Small intestine (tissue), 7 donors: Measurements from ENCODE around the gene ASB2. TPM values are rescaled to one million over a fixed set of nuclear protein-coding genes. Genes with fewer than 3 reads are reported as not detected.
A peak's percentile ranks its signal among the peaks of the same experiment; 100 is the strongest.

Experiments
- DNase-seq, 2 donors: peaks; one replicate each; pipeline versions ENCODE4 v3.0.0 to v3.0.0-alpha.2; 2013
- FAIRE-seq: peaks from 2 replicates; lab custom pipeline; 2012; peaks lifted over from hg19 to GRCh38; lab: Jason Lieb, UNC
- H3K27ac ChIP-seq, 3 donors: one replicate each; pipeline ENCODE4 v1.5.1; 2013; ENCODE audit warnings: low read length in 2 of 3, mild to moderate bottlenecking in 2 of 3, control low read depth in 1 of 3, inconsistent platforms in 1 of 3, low read depth in 1 of 3, moderate library complexity in 1 of 3
- H3K27me3 ChIP-seq, 3 donors: one replicate each; pipeline ENCODE4 v1.6.1; 2013; ENCODE audit warnings: low read length in 3 of 3, inconsistent platforms in 1 of 3; ENCODE audit not compliant: control insufficient read depth in 3 of 3, insufficient read depth in 3 of 3
- H3K36me3 ChIP-seq, 3 donors: one replicate each; pipeline ENCODE4 v1.6.1; 2013; ENCODE audit warnings: low read length in 3 of 3, inconsistent platforms in 1 of 3, low read depth in 1 of 3, mild to moderate bottlenecking in 1 of 3, moderate library complexity in 1 of 3; ENCODE audit not compliant: control insufficient read depth in 3 of 3, insufficient read depth in 2 of 3
- H3K4me1 ChIP-seq, 3 donors: one replicate each; pipeline ENCODE4 v1.6.1; 2013; ENCODE audit warnings: low read length in 2 of 3, inconsistent platforms in 1 of 3, low read depth in 1 of 3, mild to moderate bottlenecking in 1 of 3, moderate library complexity in 1 of 3; ENCODE audit not compliant: control insufficient read depth in 3 of 3, insufficient read depth in 2 of 3
- H3K4me3 ChIP-seq, 3 donors: one replicate each; pipeline ENCODE4 v1.5.1; 2013; ENCODE audit warnings: low read length in 3 of 3, control low read depth in 1 of 3, inconsistent platforms in 1 of 3, low read depth in 1 of 3, mild to moderate bottlenecking in 1 of 3, moderate library complexity in 1 of 3
- H3K9me3 ChIP-seq, 2 donors: one replicate each; pipeline ENCODE4 v1.6.1; 2013; ENCODE audit warnings: low read depth in 1 of 2, low read length in 1 of 2; ENCODE audit not compliant: control insufficient read depth in 2 of 2, insufficient read depth in 1 of 2
- WGBS, 3 donors: extraction: QIAGEN DNeasy Blood & Tissue Kit; methylation state at CpG; one replicate each; pipeline ENCODE4 v1.1.7; 2013; 5-methylcytosine and 5-hydroxymethylcytosine counted together
- polyA plus RNA-seq, 4 donors: library from polyadenylated mRNA; stranded (reverse) in 3 of 4; unstranded in 1 of 4; fragments of 200-250 nt in 3 of 4; fragments of 120-200 nt in 1 of 4; gene quantifications; one replicate each; pipeline versions ENCODE4 v1.2.1 to v1.2.3, GENCODE V29; 2013
- donor health status: healthy with polysubstance abuse.
- donor health status: control.
- donor health status: control.
- donor health status: Bipolar disorder and iron deficiency.
- donor health status: healthy.

Gene ASB2
- polyA plus RNA-seq, 4 donors = 1.3 to 5.6 (median 4.2) TPM

GRCh38 chr14:93959239-93960107, 16.9 kb downstream of the ASB2 start:
- Histone ChIP-seq H3K9me3 (no peaks in the 10 kb centered on the region), H3K36me3 (no peaks in the 10 kb centered on the region), H3K4me1 (peaks cover 0 to 60% (median 6%) of the 10 kb centered on the region in 3 donors), H3K27me3 (no peaks in the 10 kb centered on the region), H3K27ac (peak overlapping the region; percentile 63 to 89 (median 80)), H3K4me3 (no peak overlapping the region)
- DNase-seq = peak; percentile 56 to 97
- 29 to 45% (median 39%) methylated on average over 20 to 23 of the region's 23 CpGs for WGBS, 3 donors
- FAIRE-seq = no peak

- 78 to 88% (median 80%) methylated on average over 7 of the region's 7 CpGs for WGBS, 3 donors
- no peak for FAIRE-seq
- peak overlapping the region; percentile 56 to 89 (median 80) for H3K27ac ChIP-seq
- no peak for DNase-seq
- peaks cover 0 to 68% (median 3%) of the 10 kb centered on the region in 3 donors for H3K4me1 ChIP-seq
- no peak overlapping the region for H3K4me3 ChIP-seq
- H3K36me3 ChIP-seq = peaks cover 0 to 3% (median 0%) of the 10 kb centered on the region in 3 donors
- H3K9me3 ChIP-seq = no peaks in the 10 kb centered on the region
- H3K27me3 ChIP-seq = no peaks in the 10 kb centered on the region
Measured at GRCh38 chr14:93958567-93959238, 17.7 kb downstream of the ASB2 start.

DNA sequence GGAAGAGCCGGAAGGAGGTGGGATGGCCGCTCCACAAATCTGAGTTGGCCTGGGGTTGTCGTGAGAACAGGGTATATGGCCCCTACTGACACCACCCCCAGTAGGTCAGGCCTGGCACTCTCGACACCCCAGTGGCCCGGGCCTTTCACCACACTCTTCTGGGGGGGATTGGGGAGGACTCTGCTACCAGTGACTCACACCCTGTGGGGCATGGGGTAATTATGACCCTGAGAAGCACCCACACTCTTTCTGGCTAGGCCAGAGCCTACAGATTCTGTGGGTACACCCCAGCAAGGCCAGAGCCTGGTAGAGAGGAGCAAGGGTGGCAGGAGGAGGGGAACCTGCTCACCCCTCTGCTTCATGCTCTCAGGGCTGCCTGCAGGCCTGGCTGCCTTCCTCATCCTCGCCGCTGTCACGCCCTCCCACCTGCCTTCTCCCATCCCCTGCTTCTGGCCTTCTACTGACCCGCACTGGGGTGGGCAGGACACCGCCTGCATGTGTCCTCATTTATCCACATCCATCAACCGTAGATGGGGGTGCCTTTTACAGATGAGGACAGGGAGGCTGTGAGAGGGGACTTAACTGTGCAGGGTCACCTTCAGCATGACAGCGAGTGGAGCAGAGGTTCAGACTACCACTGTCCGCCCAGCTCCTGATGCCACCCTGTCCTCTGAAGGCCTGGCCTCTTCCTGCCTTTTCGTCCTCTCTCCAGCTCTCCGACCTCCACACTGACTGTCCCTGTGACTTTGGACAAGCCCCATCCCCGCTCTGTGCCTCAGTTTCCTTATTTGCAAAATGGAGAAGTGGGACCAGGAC, 18.4 kb downstream of the ASB2 start:
- Histone ChIP-seq H3K9me3 (no peaks in the 10 kb centered on the region), H3K27ac (peak overlapping the region in 2 of 3 donors; percentile 66 to 89), H3K4me3 (no peak overlapping the region), H3K4me1 (peaks cover 0 to 70% (median 3%) of the 10 kb centered on the region in 3 donors), H3K36me3 (peaks cover 0 to 8% (median 0%) of the 10 kb centered on the region in 3 donors), H3K27me3 (no peaks in the 10 kb centered on the region)
- 92 to 93% (median 92%) methylated on average over 16 of the region's 16 CpGs for WGBS, 3 donors
- DNase-seq (no peak), FAIRE-seq (no peak)

DNA sequence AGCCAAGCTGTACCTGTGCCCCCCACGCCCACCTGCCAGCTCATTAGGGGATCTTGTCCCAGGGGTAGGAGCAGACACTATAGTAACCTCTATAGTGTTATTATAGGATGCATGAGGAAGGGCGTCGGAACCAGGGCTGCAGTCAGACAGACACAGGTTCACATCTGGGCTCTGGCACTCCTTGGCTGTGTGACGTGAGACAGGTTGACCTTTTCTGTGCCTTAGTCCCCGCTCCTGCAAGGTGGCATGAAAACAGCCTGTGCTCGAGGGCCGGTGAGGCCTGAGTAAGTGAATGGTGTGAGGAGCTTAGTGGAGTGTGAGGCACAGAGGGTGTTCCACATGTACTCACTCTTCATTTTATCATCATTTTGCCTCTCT, 19.0 kb downstream of the ASB2 start:
- Histone ChIP-seq H3K27me3 (no peaks in the 10 kb centered on the region), H3K36me3 (peaks cover 0 to 9% (median 0%) of the 10 kb centered on the region in 3 donors), H3K4me3 (no peak overlapping the region), H3K9me3 (no peaks in the 10 kb centered on the region), H3K4me1 (peaks cover 0 to 73% (median 3%) of the 10 kb centered on the region in 3 donors), H3K27ac (peak overlapping the region in 2 of 3 donors; percentile 66 to 89)
- WGBS, 3 donors = 76 to 84% (median 84%) methylated on average over 7 of the region's 7 CpGs
- DNase-seq (no peak), FAIRE-seq (no peak)

- peaks cover 0 to 73% (median 3%) of the 10 kb centered on the region in 3 donors for H3K4me1 ChIP-seq
- H3K27me3 ChIP-seq = no peaks in the 10 kb centered on the region
- no peak for FAIRE-seq
- H3K4me3 ChIP-seq = peak overlapping the region in 1 of 3 donors; percentile 10
- no peak for DNase-seq
- 53 to 68% (median 67%) methylated on average over 14 of the region's 14 CpGs for WGBS, 3 donors
- H3K9me3 ChIP-seq = no peaks in the 10 kb centered on the region
- peaks cover 0 to 9% (median 0%) of the 10 kb centered on the region in 3 donors for H3K36me3 ChIP-seq
- peak overlapping the region in 2 of 3 donors; percentile 66 to 89 for H3K27ac ChIP-seq
Measured at GRCh38 chr14:93956514-93957332, 19.6 kb downstream of the ASB2 start.

GRCh38 chr14:93955850-93956481, 20.4 kb downstream of the ASB2 start:
- peak overlapping the region in 2 of 3 donors; percentile 63 to 89 for H3K27ac ChIP-seq
- peaks cover 0 to 9% (median 0%) of the 10 kb centered on the region in 3 donors for H3K36me3 ChIP-seq
- peaks cover 0 to 73% (median 3%) of the 10 kb centered on the region in 3 donors for H3K4me1 ChIP-seq
- no peaks in the 10 kb centered on the region for H3K27me3 ChIP-seq
- H3K9me3 ChIP-seq = no peaks in the 10 kb centered on the region
- peak overlapping the region in 1 of 3 donors; percentile 10 for H3K4me3 ChIP-seq
- DNase-seq (no peak), FAIRE-seq (no peak)
- WGBS, 3 donors = 38 to 52% (median 49%) methylated on average over 8 of the region's 8 CpGs
